ENCODE measurements around the gene ZBTB7A.
"Not testable (repeated sequence)": the region's sequence is repeated elsewhere in the genome, so short reads cannot be mapped to it uniquely, and the experiment has no call there.

The ZBTB7A gene

GRCh38 chr19:3998667-3999412, 67.9 kb downstream of the ZBTB7A start:
- DNase-seq (ENCODE audit: low read depth in 1 of 2, low spot score in 1 of 2) = not testable (repeated sequence)

DNA sequence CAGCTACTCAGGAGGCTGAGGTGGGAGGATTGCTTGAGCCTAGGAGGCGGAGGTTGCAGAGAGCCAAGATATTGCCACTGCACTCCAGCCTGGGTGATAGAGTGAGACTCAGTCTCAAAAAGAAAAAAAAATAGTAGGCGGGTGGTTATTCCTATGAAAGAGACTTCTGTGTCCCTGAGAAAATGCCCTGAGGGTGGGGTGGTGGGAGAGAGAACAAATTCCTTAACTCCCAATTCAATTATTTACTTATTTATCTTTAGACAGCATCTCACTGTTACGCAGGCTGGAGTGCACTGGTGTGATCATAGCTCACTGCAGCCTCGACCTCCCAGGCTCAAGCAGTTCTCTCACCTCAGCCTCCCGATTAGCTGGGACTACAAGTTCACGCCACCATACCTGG, 71.1 kb downstream of the ZBTB7A start:
- no peak for DNase-seq (ENCODE audit: low read depth in 1 of 2, low spot score in 1 of 2)
